ENCODE results near the gene DHRS9. TPM values are rescaled to one million over a fixed set of nuclear protein-coding genes. Genes with fewer than 3 reads are reported as not detected.

Gene DHRS9
- total RNA-seq, 1 experiment from 2014 or later, result 2.1 TPM

- Histone ChIP-seq H3K36me3 (ENCODE audit: insufficient read depth, low read length) (no peaks in the 10 kb centered on the region), H3K79me2 (ENCODE audit: low read length) (no peaks in the 10 kb centered on the region), H2AFZ (ENCODE audit: low read length) (no peak overlapping the region), H3K27me3 (ENCODE audit: low read length) (no peaks in the 10 kb centered on the region), H3K27ac (ENCODE audit: low read length) (no peak overlapping the region), H3K4me1 (ENCODE audit: low read length) (no peaks in the 10 kb centered on the region), H3K9ac (ENCODE audit: low read length) (no peak overlapping the region), H3K9me2 (replicated peaks; ENCODE audit: insufficient read depth, low read length) (no peaks in the 10 kb centered on the region), H4K20me1 (ENCODE audit: insufficient read depth, low read depth, low read length) (no peaks in the 10 kb centered on the region), H3K4me2 (ENCODE audit: low read depth, low read length, poor library complexity, severe bottlenecking) (no peak overlapping the region), H3K9me3 (ENCODE audit: low read length) (no peaks in the 10 kb centered on the region), H3K4me3 (ENCODE audit: low read length) (no peak overlapping the region)
- no peak for DNase-seq
Measured at GRCh38 chr2:169069833-169070232, 470 bp downstream of the DHRS9 start.

DNA sequence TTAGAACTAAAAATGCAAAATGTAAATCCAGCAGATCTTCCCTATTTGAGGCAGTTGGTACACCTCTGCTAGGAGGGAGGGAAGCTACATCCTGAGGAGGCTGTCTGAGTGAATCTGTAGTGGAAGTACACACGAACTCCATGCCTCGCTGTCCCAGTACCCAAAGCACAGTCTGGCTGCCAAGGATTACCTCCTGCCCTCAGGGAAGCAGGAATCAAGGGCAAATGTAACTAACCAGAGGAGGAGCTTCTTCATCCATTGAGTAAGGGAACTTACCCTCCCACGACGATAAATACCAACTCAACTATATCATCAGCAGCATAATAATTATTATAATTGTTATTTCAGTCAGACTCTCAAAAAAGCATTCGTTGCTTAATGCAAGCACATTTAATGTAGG is 2.1 kb downstream of the DHRS9 start:
- Histone ChIP-seq H4K20me1 (ENCODE audit: insufficient read depth, low read depth, low read length) (no peaks in the 10 kb centered on the region), H3K27ac (ENCODE audit: low read length) (no peak overlapping the region), H3K79me2 (ENCODE audit: low read length) (no peaks in the 10 kb centered on the region), H2AFZ (ENCODE audit: low read length) (no peak overlapping the region), H3K9ac (ENCODE audit: low read length) (no peak overlapping the region), H3K36me3 (ENCODE audit: insufficient read depth, low read length) (no peaks in the 10 kb centered on the region), H3K4me3 (ENCODE audit: low read length) (no peak overlapping the region), H3K4me1 (ENCODE audit: low read length) (no peaks in the 10 kb centered on the region), H3K27me3 (ENCODE audit: low read length) (no peaks in the 10 kb centered on the region), H3K4me2 (ENCODE audit: low read depth, low read length, poor library complexity, severe bottlenecking) (no peak overlapping the region), H3K9me3 (ENCODE audit: low read length) (no peaks in the 10 kb centered on the region), H3K9me2 (replicated peaks; ENCODE audit: insufficient read depth, low read length) (no peaks in the 10 kb centered on the region)
- DNase-seq, result no peak

- Histone ChIP-seq H3K4me1 (ENCODE audit: low read length) (no peaks in the 10 kb centered on the region), H3K79me2 (ENCODE audit: low read length) (no peaks in the 10 kb centered on the region), H3K27ac (ENCODE audit: low read length) (no peak overlapping the region), H3K36me3 (ENCODE audit: insufficient read depth, low read length) (no peaks in the 10 kb centered on the region), H4K20me1 (ENCODE audit: insufficient read depth, low read depth, low read length) (no peaks in the 10 kb centered on the region), H3K9me3 (ENCODE audit: low read length) (no peaks in the 10 kb centered on the region), H2AFZ (ENCODE audit: low read length) (no peak overlapping the region), H3K9ac (ENCODE audit: low read length) (no peak overlapping the region), H3K27me3 (ENCODE audit: low read length) (no peaks in the 10 kb centered on the region), H3K9me2 (replicated peaks; ENCODE audit: insufficient read depth, low read length) (no peaks in the 10 kb centered on the region), H3K4me3 (ENCODE audit: low read length) (no peak overlapping the region), H3K4me2 (ENCODE audit: low read depth, low read length, poor library complexity, severe bottlenecking) (no peak overlapping the region)
- no peak for DNase-seq
Measured at GRCh38 chr2:169072163-169072925, 3.0 kb downstream of the DHRS9 start.

GRCh38 chr2:169073211-169073962 is 4.0 kb downstream of the DHRS9 start:
- Histone ChIP-seq H3K27ac (ENCODE audit: low read length) (no peak overlapping the region), H3K4me2 (ENCODE audit: low read depth, low read length, poor library complexity, severe bottlenecking) (no peak overlapping the region), H3K79me2 (ENCODE audit: low read length) (no peaks in the 10 kb centered on the region), H3K36me3 (ENCODE audit: insufficient read depth, low read length) (no peaks in the 10 kb centered on the region), H3K9ac (ENCODE audit: low read length) (no peak overlapping the region), H3K4me1 (ENCODE audit: low read length) (no peaks in the 10 kb centered on the region), H2AFZ (ENCODE audit: low read length) (no peak overlapping the region), H3K9me3 (ENCODE audit: low read length) (no peaks in the 10 kb centered on the region), H3K27me3 (ENCODE audit: low read length) (no peaks in the 10 kb centered on the region), H4K20me1 (ENCODE audit: insufficient read depth, low read depth, low read length) (no peaks in the 10 kb centered on the region), H3K4me3 (ENCODE audit: low read length) (no peak overlapping the region), H3K9me2 (replicated peaks; ENCODE audit: insufficient read depth, low read length) (no peaks in the 10 kb centered on the region)
- DNase-seq, result no peak

DNA sequence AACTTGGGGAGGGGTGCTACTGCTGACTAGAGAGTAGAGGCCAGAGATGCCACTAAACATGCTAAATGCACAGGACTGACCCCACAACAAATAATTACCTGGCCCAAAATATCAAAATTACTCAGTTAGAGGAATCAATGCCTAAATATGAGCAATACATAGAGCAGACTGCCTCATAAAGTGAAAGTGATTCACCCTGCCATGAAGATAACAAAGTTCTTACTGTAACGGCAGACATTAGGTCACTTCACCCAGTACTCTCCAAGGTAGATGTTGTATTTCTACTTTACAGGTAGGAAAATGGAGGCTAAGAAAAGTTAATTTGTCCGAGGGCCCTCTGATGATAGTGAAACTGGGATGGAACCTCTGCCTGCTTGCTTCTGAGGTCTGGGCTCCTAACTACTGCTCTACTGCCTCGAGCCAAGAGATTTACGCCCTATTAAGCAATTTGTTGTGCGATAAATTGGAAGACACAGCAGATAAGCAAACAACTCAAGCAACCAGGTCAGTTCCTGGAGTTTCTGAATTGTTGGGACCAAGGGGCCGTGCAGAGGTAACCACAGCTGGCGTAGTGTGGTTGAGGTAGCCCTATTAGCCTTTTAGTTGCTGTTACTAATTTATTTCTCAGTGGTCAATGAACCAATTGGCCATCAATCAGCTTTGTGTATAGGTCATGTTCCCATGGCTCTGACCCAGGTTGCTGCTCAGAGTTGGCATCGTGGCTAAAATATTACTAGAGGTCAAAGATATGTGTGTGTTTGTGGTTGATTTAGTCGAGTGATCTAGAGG is 4.8 kb downstream of the DHRS9 start:
- Histone ChIP-seq H3K4me2 (ENCODE audit: low read depth, low read length, poor library complexity, severe bottlenecking) (no peak overlapping the region), H3K4me1 (ENCODE audit: low read length) (no peaks in the 10 kb centered on the region)

DNA sequence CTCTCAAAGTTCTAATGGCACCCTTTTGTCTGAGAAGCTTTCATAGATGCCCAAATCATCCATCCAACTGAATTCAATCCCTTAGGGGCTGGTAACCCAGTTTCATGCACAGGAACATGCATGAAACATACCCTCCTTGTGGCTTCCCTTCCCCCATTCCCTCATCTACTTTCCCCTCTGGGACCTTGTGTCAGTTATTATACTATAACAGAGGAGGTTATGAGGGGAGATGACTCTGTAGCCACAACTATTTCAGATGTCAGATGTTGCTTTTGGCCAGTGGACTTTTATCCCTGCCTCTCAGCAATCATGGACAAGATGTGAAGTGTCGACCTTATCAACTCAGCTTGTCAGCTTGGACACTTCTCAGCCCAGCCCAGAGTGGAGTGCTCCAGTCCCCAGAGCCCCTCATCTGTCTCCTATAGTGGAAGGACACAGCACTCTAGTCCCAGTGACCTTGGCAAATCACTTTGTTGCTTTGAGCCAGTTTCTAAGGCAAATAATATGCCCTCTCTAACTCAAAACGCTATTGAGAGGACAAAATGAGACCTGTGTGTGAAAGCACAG is 8.4 kb downstream of the DHRS9 start:
- DNase-seq, result no peak
- Histone ChIP-seq H3K4me2 (ENCODE audit: low read depth, low read length, poor library complexity, severe bottlenecking) (no peak overlapping the region), H3K4me1 (ENCODE audit: low read length) (peaks cover 17% of the 10 kb centered on the region), H3K4me3 (ENCODE audit: low read length) (no peak overlapping the region), H3K27ac (ENCODE audit: low read length) (no peak overlapping the region), H4K20me1 (ENCODE audit: insufficient read depth, low read depth, low read length) (no peaks in the 10 kb centered on the region), H2AFZ (ENCODE audit: low read length) (no peak overlapping the region), H3K9me2 (replicated peaks; ENCODE audit: insufficient read depth, low read length) (no peaks in the 10 kb centered on the region), H3K79me2 (ENCODE audit: low read length) (no peaks in the 10 kb centered on the region), H3K27me3 (ENCODE audit: low read length) (no peaks in the 10 kb centered on the region), H3K36me3 (ENCODE audit: insufficient read depth, low read length) (no peaks in the 10 kb centered on the region), H3K9me3 (ENCODE audit: low read length) (no peaks in the 10 kb centered on the region), H3K9ac (ENCODE audit: low read length) (no peak overlapping the region)

More for the DNA sequence above, 4.8 kb downstream of the DHRS9 start:
- Histone ChIP-seq H3K27ac (ENCODE audit: low read length) (no peak overlapping the region), H3K9me3 (ENCODE audit: low read length) (no peaks in the 10 kb centered on the region), H4K20me1 (ENCODE audit: insufficient read depth, low read depth, low read length) (no peaks in the 10 kb centered on the region), H3K79me2 (ENCODE audit: low read length) (no peaks in the 10 kb centered on the region), H3K9ac (ENCODE audit: low read length) (no peak overlapping the region), H3K27me3 (ENCODE audit: low read length) (no peaks in the 10 kb centered on the region), H2AFZ (ENCODE audit: low read length) (no peak overlapping the region), H3K4me3 (ENCODE audit: low read length) (no peak overlapping the region), H3K36me3 (ENCODE audit: insufficient read depth, low read length) (no peaks in the 10 kb centered on the region), H3K9me2 (replicated peaks; ENCODE audit: insufficient read depth, low read length) (no peaks in the 10 kb centered on the region)
- DNase-seq, result no peak

DNA sequence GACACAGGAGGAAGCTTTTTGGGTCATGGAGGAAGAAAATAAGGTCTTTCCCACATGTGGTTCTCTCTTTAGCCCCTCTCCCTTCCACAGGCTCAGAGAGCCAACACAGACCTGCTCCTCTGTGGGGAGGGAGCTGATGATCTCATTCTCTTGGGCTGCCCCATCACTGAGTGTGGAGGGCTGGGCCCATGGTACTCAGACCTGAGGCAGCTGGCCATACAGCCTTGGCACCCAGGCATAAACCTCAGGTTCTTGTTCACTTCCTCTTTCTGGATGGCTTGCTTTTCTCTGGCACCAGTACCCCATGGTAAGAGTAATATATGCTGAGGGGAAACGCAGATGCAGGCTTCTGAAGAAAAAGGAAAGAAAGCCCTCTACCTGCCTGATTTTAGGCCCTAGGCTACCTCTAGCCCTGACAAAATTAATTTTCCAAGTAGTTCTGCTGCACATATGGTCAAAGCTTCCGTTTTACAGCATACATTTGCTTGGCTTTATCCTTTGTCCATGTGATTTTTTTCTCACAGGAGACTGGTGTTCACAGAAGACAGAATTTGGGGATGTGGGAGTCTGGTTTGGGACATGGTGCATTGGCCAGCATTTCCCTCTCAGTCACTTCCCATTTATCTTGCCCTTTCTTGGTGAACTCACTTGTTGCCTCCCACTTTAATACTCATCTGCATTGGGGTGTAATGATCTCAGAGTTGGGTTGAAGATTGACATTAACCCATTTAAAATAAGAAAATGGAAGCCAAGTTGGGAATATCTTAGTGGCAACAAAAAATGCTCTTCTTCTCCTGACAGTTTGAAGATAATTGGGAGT is 11.1 kb downstream of the DHRS9 start:
- H3K9me3 ChIP-seq (ENCODE audit: low read length), result no peaks in the 10 kb centered on the region
- H3K4me3 ChIP-seq (ENCODE audit: low read length), result no peak overlapping the region
- peaks cover 25% of the 10 kb centered on the region for H3K4me1 ChIP-seq (ENCODE audit: low read length)
- no peak overlapping the region for H3K27ac ChIP-seq (ENCODE audit: low read length)
- no peak overlapping the region for H2AFZ ChIP-seq (ENCODE audit: low read length)
- H4K20me1 ChIP-seq (ENCODE audit: insufficient read depth, low read depth, low read length), result no peaks in the 10 kb centered on the region
- H3K36me3 ChIP-seq (ENCODE audit: insufficient read depth, low read length), result no peaks in the 10 kb centered on the region
- no peaks in the 10 kb centered on the region for H3K9me2 ChIP-seq (replicated peaks; ENCODE audit: insufficient read depth, low read length)
- no peaks in the 10 kb centered on the region for H3K27me3 ChIP-seq (ENCODE audit: low read length)
- no peaks in the 10 kb centered on the region for H3K79me2 ChIP-seq (ENCODE audit: low read length)
- no peak overlapping the region for H3K9ac ChIP-seq (ENCODE audit: low read length)
- H3K4me2 ChIP-seq (ENCODE audit: low read depth, low read length, poor library complexity, severe bottlenecking), result no peak overlapping the region
- DNase-seq, result peak; percentile 76

All from Karpas-422 (cell line).